Hepatocyte (in vitro differentiated cells): ENCODE measurements around the gene ACAP3. TPM values are rescaled to one million over a fixed set of nuclear protein-coding genes. Genes with fewer than 3 reads are reported as not detected.

Experiments
- DNase-seq: peaks from one replicate; pipeline ENCODE4 v3.0.0-alpha.2; 2016; ENCODE audit warnings: low spot score
- H2AFZ ChIP-seq: fragments of 200-600 bp; sonication (generic); 2 replicates; pipeline ENCODE4 v1.6.0; 2016; ENCODE audit warnings: antibody characterized with exemption, mild to moderate bottlenecking
- H3K27ac ChIP-seq: fragments of 200-600 bp; sonication (generic); 2 replicates; pipeline ENCODE4 v1.5.1; 2016; ENCODE audit warnings: mild to moderate bottlenecking
- H3K27me3 ChIP-seq: fragments of 200-600 bp; sonication (generic); 2 replicates; pipeline ENCODE4 v1.6.1; 2016
- H3K36me3 ChIP-seq: fragments of 200-600 bp; sonication (generic); replicated peaks from 2 replicates; pipeline ENCODE4 v1.5.1; 2016; ENCODE audit warnings: low read depth; ENCODE audit not compliant: insufficient read depth
- H3K4me1 ChIP-seq: fragments of 200-600 bp; sonication (generic); 2 replicates; pipeline ENCODE4 v1.5.1; 2016; ENCODE audit warnings: mild to moderate bottlenecking, moderate library complexity; ENCODE audit not compliant: insufficient read depth
- H3K4me2 ChIP-seq: fragments of 200-600 bp; sonication (generic); 2 replicates; pipeline ENCODE4 v1.6.0; 2016
- H3K4me3 ChIP-seq: fragments of 200-600 bp; sonication (generic); 2 replicates; pipeline ENCODE4 v1.5.1; 2016; ENCODE audit warnings: mild to moderate bottlenecking
- H3K79me2 ChIP-seq: fragments of 200-600 bp; sonication (generic); 2 replicates; pipeline ENCODE4 v1.6.0; 2017; ENCODE audit warnings: mild to moderate bottlenecking
- H3K9me2 ChIP-seq: fragments of 200-600 bp; sonication (generic); replicated peaks from 2 replicates; pipeline ENCODE4 v1.6.0; 2017; ENCODE audit warnings: mild to moderate bottlenecking; ENCODE audit not compliant: insufficient read depth
- H3K9me3 ChIP-seq: fragments of 200-600 bp; sonication (generic); 2 replicates; pipeline ENCODE4 v1.5.1; 2016; ENCODE audit warnings: low read depth, mild to moderate bottlenecking
- H4K20me1 ChIP-seq: fragments of 200-600 bp; sonication (generic); 2 replicates; pipeline ENCODE4 v1.6.0; 2016; ENCODE audit warnings: mild to moderate bottlenecking; ENCODE audit not compliant: insufficient read depth, poor library complexity, severe bottlenecking
- CTCF ChIP-seq: fragments of 200-600 bp; sonication (generic); IDR thresholded peaks from 2 replicates; pipeline ENCODE4 v1.5.1; 2016; ENCODE audit warnings: antibody characterized with exemption, mild to moderate bottlenecking; ENCODE audit not compliant: poor library complexity
- EZH2 ChIP-seq: fragments of 200-600 bp; sonication (generic); IDR thresholded peaks from 2 replicates; pipeline ENCODE4 v1.6.1; 2016; ENCODE audit warnings: antibody characterized with exemption, mild to moderate bottlenecking, borderline replicate concordance
- EZH2phosphoT487 ChIP-seq: fragments of 200-600 bp; sonication (generic); IDR thresholded peaks from one replicate; pipeline ENCODE4 v1.6.1; 2018; ENCODE audit warnings: antibody characterized with exemption, mild to moderate bottlenecking, low read depth, moderate library complexity; ENCODE audit not compliant: unreplicated experiment, severe bottlenecking
- WGBS: methylation state at CpG from one replicate; pipeline ENCODE4 v1.1.6; 2016; ENCODE audit warnings: low lambda C conversion rate; ENCODE audit errors: missing lambda C conversion rate; 5-methylcytosine and 5-hydroxymethylcytosine counted together
- polyA plus RNA-seq: library from polyadenylated mRNA; unstranded; fragments of >200 nt; fragmentation: Nextera tagmentation; extraction: Ambion mirVana; gene quantifications from 2 replicates; pipeline ENCODE4 v1.2.1, GENCODE V29; 2016
- total RNA-seq: library from RNA; depleted of rRNA; stranded (reverse); fragments of >200 nt; gene quantifications from 2 replicates; pipeline ENCODE4 v1.2.3, GENCODE V29; 2014

ACAP3 gene
- total and polyA plus RNA-seq, 2 experiments from 2014 or later, result 56.0 to 87.1 TPM

- Histone ChIP-seq H3K79me2 (peaks cover 10% of the 10 kb centered on the region), H4K20me1 (peaks cover 9% of the 10 kb centered on the region), H3K9me2 (no peaks in the 10 kb centered on the region), H2AFZ (no peak overlapping the region), H3K9me3 (no peaks in the 10 kb centered on the region), H3K4me1 (no peaks in the 10 kb centered on the region), H3K27me3 (no peaks in the 10 kb centered on the region), H3K27ac (no peak overlapping the region), H3K36me3 (no peaks in the 10 kb centered on the region), H3K4me3 (no peak overlapping the region), H3K4me2 (no peak overlapping the region)
- 98% methylated on average over 22 of the region's 22 CpGs for WGBS
- TF ChIP-seq EZH2, result no peak
- no peak for TF ChIP-seq EZH2phosphoT487
- TF ChIP-seq CTCF, result no peak
- no peak for DNase-seq
Measured at GRCh38 chr1:1259119-1259488, 48.6 kb downstream of the ACAP3 start.

DNA sequence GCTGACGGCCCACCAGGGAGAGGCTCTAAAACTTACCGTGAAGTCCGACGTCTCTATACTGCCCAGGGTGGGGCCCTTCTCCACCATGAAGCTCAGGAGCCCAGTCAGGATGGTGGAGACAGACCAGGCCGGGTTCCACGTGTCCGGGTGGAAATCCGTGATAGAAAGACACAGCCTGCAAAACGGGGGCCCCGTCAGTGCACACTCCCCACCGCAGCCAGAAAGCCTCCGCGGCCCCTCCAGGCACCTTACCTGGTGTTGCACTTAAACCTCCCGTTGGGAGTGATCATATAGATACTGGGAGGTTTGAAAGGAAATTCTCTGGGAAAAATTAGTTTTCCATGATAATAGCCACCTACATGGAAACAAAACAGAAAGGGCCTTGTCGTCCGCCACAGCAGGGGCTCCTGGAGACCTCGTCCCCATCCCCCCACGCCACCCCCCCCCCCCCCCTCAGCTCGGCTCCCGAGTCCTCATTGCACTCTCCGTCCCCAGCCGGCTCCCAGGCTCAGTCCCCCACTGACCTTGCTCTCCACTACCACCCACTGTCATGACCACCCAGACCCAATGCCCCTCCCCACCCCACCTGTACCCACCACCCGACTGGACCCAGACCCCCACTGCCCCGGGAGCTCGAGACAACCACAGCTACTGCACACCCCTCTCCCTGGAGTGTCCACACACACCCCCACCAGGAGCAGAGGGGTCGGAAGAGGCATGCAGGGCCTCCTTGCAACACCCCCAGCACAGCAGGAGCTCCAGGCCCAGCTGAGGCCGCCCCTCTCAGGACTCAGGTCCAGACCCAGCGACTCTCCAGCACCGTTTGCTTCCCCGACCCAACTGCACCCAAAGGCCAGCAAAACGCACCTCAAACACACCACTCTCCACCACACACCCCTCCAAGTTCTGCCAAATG lies 50.5 kb downstream of the ACAP3 start:
- H3K36me3 ChIP-seq, result no peaks in the 10 kb centered on the region
- no peak overlapping the region for H3K27ac ChIP-seq
- no peaks in the 10 kb centered on the region for H3K9me3 ChIP-seq
- no peak overlapping the region for H2AFZ ChIP-seq
- no peaks in the 10 kb centered on the region for H3K4me1 ChIP-seq
- no peak for DNase-seq
- no peak overlapping the region for H3K4me2 ChIP-seq
- H3K79me2 ChIP-seq, result peaks cover 2% of the 10 kb centered on the region
- H3K27me3 ChIP-seq, result no peaks in the 10 kb centered on the region
- no peak overlapping the region for H3K4me3 ChIP-seq
- H4K20me1 ChIP-seq, result no peaks in the 10 kb centered on the region
- H3K9me2 ChIP-seq, result no peaks in the 10 kb centered on the region
- 94% methylated on average over 27 of the region's 31 CpGs for WGBS
- no peak for TF ChIP-seq CTCF
- TF ChIP-seq EZH2, result no peak
- TF ChIP-seq EZH2phosphoT487, result no peak

- DNase-seq, result no peak
- H3K79me2 ChIP-seq, result peaks cover 2% of the 10 kb centered on the region
- no peak overlapping the region for H3K4me3 ChIP-seq
- H3K36me3 ChIP-seq, result no peaks in the 10 kb centered on the region
- WGBS, result 98% methylated on average over 8 of the region's 10 CpGs
- H2AFZ ChIP-seq, result no peak overlapping the region
- no peaks in the 10 kb centered on the region for H3K9me3 ChIP-seq
- H3K4me2 ChIP-seq, result no peak overlapping the region
- H3K9me2 ChIP-seq, result no peaks in the 10 kb centered on the region
- H4K20me1 ChIP-seq, result no peaks in the 10 kb centered on the region
- H3K27ac ChIP-seq, result no peak overlapping the region
- H3K4me1 ChIP-seq, result no peaks in the 10 kb centered on the region
- H3K27me3 ChIP-seq, result no peaks in the 10 kb centered on the region
- TF ChIP-seq EZH2 (no peak), EZH2phosphoT487 (no peak), CTCF (no peak)
Measured at GRCh38 chr1:1255611-1256010, 52.1 kb downstream of the ACAP3 start.
